Activated CD4-positive, alpha-beta memory T cell treated with anti-CD3 and anti-CD28 coated beads, Interleukin-2, amount 10 ng/mL, durations not matched to agents 7 days and 5 days (primary cell): ENCODE results near the gene SCAF4. TPM values are rescaled to one million over a fixed set of nuclear protein-coding genes. Genes with fewer than 3 reads are reported as not detected.
A peak's percentile ranks its signal among the peaks of the same experiment; 100 is the strongest.
"Not testable (repeated sequence)": the region's sequence is repeated elsewhere in the genome, so short reads cannot be mapped to it uniquely, and the experiment has no call there.

Source experiments
- CTCF ChIA-PET: fragments of 350-600 bp; sonication (Branson Sonifier 250); formaldehyde crosslinking; loops from one replicate; lab custom pipeline; 2021; ENCODE audit warnings: antibody characterized with exemption, inconsistent platforms; lab: Charles Lee
- POLR2A ChIA-PET: fragments of 350-600 bp; sonication (Branson Sonifier 250); formaldehyde crosslinking; loops from one replicate; lab custom pipeline; 2021; ENCODE audit warnings: antibody characterized with exemption; lab: Charles Lee
- DNase-seq: peaks from one replicate; pipeline ENCODE4 v3.0.0-alpha.2; 2020
- H3K27ac Mint-ChIP-seq: one replicate; pipeline ENCODE4 v1.8.0; 2021; ENCODE audit warnings: mild to moderate bottlenecking, mixed read lengths
- H3K27me3 Mint-ChIP-seq: one replicate; pipeline ENCODE4 v1.8.0; 2021; ENCODE audit warnings: mixed read lengths
- H3K36me3 Mint-ChIP-seq: one replicate; pipeline ENCODE4 v1.8.0; 2021; ENCODE audit warnings: low read depth, mixed read lengths
- H3K4me1 Mint-ChIP-seq: one replicate; pipeline ENCODE4 v1.8.0; 2021; ENCODE audit warnings: mixed read lengths
- H3K4me3 Mint-ChIP-seq: one replicate; pipeline ENCODE4 v1.8.0; 2021; ENCODE audit warnings: mild to moderate bottlenecking, mixed read lengths
- H3K9me3 Mint-ChIP-seq: one replicate; pipeline ENCODE4 v1.8.0; 2021; ENCODE audit warnings: mixed read lengths
- total RNA-seq, 2 experiments: library from RNA; stranded (reverse); gene quantifications; one replicate each; pipeline ENCODE4 v1.2.3, GENCODE V29; 2021

SCAF4 gene, protein sequence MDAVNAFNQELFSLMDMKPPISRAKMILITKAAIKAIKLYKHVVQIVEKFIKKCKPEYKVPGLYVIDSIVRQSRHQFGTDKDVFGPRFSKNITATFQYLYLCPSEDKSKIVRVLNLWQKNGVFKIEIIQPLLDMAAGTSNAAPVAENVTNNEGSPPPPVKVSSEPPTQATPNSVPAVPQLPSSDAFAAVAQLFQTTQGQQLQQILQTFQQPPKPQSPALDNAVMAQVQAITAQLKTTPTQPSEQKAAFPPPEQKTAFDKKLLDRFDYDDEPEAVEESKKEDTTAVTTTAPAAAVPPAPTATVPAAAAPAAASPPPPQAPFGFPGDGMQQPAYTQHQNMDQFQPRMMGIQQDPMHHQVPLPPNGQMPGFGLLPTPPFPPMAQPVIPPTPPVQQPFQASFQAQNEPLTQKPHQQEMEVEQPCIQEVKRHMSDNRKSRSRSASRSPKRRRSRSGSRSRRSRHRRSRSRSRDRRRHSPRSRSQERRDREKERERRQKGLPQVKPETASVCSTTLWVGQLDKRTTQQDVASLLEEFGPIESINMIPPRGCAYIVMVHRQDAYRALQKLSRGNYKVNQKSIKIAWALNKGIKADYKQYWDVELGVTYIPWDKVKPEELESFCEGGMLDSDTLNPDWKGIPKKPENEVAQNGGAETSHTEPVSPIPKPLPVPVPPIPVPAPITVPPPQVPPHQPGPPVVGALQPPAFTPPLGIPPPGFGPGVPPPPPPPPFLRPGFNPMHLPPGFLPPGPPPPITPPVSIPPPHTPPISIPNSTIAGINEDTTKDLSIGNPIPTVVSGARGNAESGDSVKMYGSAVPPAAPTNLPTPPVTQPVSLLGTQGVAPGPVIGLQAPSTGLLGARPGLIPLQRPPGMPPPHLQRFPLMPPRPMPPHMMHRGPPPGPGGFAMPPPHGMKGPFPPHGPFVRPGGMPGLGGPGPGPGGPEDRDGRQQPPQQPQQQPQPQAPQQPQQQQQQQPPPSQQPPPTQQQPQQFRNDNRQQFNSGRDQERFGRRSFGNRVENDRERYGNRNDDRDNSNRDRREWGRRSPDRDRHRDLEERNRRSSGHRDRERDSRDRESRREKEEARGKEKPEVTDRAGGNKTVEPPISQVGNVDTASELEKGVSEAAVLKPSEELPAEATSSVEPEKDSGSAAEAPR
- 10 to 100 TPM; 49.0 to 49.3 TPM for total RNA-seq

GRCh38 chr21:31731857-31732596 is at the start of gene SCAF4:
Gene SCAF4 (minus strand): TSS chr21:31732118. CDS start chr21:31731692, 426 bp downstream.
- Mint-ChIP-seq H3K9me3 (no peaks in the 10 kb centered on the region), H3K4me3 (peak within 1 kb of the TSS; percentile 83), H3K27ac (peak within 1 kb of the TSS; percentile 74), H3K36me3 (peaks cover 4% of the 10 kb centered on the region), H3K4me1 (peaks cover 4% of the 10 kb centered on the region), H3K27me3 (peaks cover 4% of the 10 kb centered on the region)
- POLR2A ChIA-PET = interaction anchor here (0.6 to 1.2 kb wide), 6 partner anchors 11 to 1043 kb away, joined by 3 to 5 read pairs (median 4); no protein-coding TSS in a partner anchor
- CTCF ChIA-PET = no interaction called here
- peak; percentile 85 for DNase-seq

DNA sequence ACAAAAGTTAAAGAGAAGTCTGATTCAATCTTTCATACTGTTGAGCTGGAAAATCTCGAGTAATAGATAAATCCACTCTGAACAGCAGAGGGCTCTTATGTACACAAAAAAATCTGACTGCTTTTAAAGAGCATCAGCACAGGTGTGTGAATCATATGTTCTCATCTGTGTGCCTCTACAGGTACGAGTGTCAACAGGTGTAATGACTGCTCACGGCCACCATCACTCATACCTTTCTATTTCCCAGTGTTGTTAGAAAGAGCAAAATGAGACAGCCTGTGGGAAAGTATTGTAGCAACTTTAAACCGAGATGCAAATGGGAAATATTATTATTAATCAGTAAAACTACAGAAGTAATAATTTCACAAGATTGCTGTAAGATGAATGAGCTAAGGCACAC is 49.0 kb upstream of the SCAF4 start:
- peaks cover 6% of the 10 kb centered on the region for H3K27me3 Mint-ChIP-seq
- ChIA-PET CTCF (no interaction called here), POLR2A (no interaction called here)
- no peaks in the 10 kb centered on the region for H3K36me3 Mint-ChIP-seq
- DNase-seq = no peak
- no peak overlapping the region for H3K27ac Mint-ChIP-seq
- no peaks in the 10 kb centered on the region for H3K4me1 Mint-ChIP-seq
- no peak overlapping the region for H3K4me3 Mint-ChIP-seq
- H3K9me3 Mint-ChIP-seq = no peaks in the 10 kb centered on the region

DNA sequence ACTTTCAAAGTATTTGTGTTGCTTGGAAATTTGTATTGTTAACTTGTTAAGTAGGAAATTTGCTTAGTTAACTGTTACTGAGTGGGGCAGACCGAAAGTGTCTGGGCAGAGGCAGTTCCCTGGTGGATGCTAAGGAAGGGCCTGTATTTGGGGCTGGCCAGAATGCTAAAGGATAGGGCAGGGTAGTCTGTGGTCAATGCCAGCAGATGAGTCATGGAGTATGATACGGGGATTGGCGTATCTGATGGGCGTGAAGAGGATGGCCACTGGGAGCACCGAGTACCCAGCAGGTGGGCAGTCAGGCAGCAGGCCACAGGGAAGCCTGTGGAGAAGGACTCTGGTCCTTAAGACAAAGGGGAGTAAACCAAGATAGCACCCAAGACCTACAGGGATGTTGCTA is 46.6 kb upstream of the SCAF4 start:
- H3K27ac Mint-ChIP-seq = no peak overlapping the region
- CTCF ChIA-PET = no interaction called here
- POLR2A ChIA-PET = no interaction called here
- H3K9me3 Mint-ChIP-seq = no peaks in the 10 kb centered on the region
- no peaks in the 10 kb centered on the region for H3K4me1 Mint-ChIP-seq
- no peak for DNase-seq
- no peaks in the 10 kb centered on the region for H3K36me3 Mint-ChIP-seq
- H3K27me3 Mint-ChIP-seq = peaks cover 6% of the 10 kb centered on the region
- no peak overlapping the region for H3K4me3 Mint-ChIP-seq

DNA sequence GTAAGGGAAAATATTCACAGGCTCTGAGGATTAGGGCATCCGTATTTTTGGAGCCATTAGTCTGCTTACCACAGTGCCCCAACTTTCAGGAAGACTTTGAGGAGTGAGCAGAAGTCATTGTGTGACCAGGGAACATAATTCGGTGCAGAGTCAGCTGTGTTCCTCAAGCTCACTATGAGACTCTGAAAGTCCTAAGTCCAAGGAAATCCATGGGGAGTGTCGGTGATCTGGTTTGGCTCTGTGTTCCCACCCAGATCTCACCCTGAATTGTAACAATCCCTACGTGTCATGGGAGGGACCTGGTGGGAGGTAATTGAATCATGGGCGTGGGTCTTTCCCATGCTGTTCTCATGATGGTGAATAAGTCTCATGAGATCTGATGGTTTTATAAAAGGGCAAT is 45.9 kb upstream of the SCAF4 start:
- Mint-ChIP-seq H3K4me1 (no peaks in the 10 kb centered on the region), H3K9me3 (no peaks in the 10 kb centered on the region), H3K27ac (no peak overlapping the region), H3K4me3 (no peak overlapping the region), H3K27me3 (peaks cover 6% of the 10 kb centered on the region), H3K36me3 (no peaks in the 10 kb centered on the region)
- no peak for DNase-seq
- ChIA-PET POLR2A (no interaction called here), CTCF (no interaction called here)

- Mint-ChIP-seq H3K4me3 (no peak overlapping the region), H3K27ac (no peak overlapping the region), H3K4me1 (no peaks in the 10 kb centered on the region), H3K27me3 (peaks cover 2% of the 10 kb centered on the region), H3K36me3 (no peaks in the 10 kb centered on the region), H3K9me3 (no peaks in the 10 kb centered on the region)
- POLR2A ChIA-PET = no interaction called here
- no peak for DNase-seq
- CTCF ChIA-PET = no interaction called here
Measured at GRCh38 chr21:31774031-31774430, 42.1 kb upstream of the SCAF4 start.

DNA sequence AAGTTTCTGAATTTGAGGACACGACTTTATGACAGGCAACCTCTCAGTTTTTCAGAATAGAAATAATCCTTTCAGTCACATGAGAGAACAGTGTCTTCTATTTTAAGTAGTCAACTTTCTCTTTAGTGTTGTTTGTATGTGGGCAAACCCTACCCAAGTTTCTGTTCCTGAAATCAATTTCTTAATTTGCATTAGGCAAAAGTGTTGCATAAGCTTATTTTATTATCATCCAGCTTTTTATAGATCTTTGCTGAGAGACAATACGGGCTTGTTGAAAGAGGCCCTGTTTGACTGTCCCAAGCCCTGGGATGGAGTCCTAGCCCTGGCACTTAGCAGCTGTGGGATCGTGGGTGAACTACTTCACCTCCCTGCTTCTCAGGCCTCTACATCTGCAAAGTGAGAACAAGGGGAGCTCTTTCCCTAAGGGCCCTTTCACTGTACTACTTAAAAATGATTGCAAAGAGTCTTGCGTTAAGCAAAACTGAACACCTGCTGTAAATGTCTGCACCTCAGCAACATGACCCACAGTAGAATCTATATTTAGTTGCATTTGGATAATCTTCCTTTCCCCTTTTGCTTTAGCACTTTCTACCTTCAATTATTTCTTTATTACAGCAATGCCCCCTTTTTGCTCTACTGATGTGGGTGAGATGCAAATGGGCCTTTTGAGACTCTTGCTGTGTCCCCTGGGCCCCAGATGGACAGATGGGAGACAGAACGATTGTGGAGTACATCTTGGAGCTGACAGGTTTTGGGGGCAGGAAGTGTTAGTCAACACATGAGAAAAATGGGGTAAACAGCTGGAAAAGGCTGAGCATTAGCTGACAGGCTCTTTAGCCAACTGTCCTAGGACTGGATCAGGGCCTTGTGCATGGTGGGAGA is 41.0 kb upstream of the SCAF4 start:
- peaks cover 2% of the 10 kb centered on the region for H3K27me3 Mint-ChIP-seq
- H3K27ac Mint-ChIP-seq = no peak overlapping the region
- no peaks in the 10 kb centered on the region for H3K9me3 Mint-ChIP-seq
- H3K4me3 Mint-ChIP-seq = no peak overlapping the region
- ChIA-PET POLR2A (no interaction called here), CTCF (no interaction called here)
- no peaks in the 10 kb centered on the region for H3K36me3 Mint-ChIP-seq
- H3K4me1 Mint-ChIP-seq = no peaks in the 10 kb centered on the region
- DNase-seq = no peak

DNA sequence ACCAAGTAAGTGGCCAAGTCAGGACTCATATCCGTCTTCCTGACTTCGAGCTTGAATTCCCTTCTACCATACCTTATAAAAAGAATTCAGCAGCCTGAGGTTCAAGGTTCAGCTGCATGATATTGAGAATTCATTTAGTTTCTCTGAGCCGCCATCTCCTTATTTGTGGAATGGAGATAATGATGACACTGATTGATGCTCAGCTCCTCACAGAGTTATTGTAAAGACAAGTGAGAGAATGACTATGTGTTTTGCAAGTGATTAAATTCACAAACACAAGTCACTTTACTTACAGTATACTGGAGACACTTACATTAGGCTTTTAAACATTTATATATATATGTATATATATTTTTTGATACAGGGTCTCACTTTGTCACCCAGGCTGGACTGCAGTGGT is 39.8 kb upstream of the SCAF4 start:
- H3K4me3 Mint-ChIP-seq = no peak overlapping the region
- POLR2A ChIA-PET = no interaction called here
- no peaks in the 10 kb centered on the region for H3K27me3 Mint-ChIP-seq
- H3K27ac Mint-ChIP-seq = no peak overlapping the region
- no peaks in the 10 kb centered on the region for H3K4me1 Mint-ChIP-seq
- DNase-seq = no peak
- CTCF ChIA-PET = no interaction called here
- H3K9me3 Mint-ChIP-seq = no peaks in the 10 kb centered on the region
- no peaks in the 10 kb centered on the region for H3K36me3 Mint-ChIP-seq

DNA sequence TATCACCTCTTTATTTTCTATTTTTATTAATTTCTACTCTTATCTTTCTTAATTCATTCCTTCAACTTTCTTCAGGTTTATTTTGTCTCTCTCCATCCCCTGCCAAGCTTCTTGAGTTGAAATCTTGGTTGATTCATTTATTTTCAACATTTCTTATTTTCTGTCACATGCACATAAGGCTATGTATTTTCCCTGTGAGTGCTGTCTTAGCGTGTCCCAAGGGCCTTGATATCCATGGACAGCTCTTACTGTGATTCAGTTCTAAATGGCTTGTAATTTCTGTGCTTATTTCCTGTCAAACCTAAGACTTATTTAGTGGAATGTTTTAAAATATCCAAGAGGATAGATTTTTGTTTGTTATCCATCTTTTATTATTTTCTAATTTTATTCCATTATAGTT is 36.8 kb upstream of the SCAF4 start:
- no peak overlapping the region for H3K27ac Mint-ChIP-seq

DNA sequence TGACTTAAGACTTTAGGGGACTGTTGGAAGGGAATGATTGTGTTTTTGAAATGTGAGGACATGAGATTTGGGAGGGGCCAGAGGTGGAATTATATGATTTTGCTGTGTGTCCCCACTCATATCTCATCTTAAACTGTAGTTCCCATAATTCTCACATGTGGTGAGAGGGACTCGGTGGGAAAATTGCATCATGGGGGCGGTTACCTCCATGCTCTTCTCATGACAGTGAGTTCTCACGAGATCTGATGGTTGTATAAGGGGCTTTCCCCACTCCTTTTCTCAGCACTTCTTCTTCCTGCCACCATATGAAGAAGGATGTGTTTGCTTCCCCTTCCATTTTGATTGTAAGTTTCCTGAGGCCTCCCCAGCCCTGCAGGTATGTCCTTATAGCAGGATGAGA is 35.0 kb upstream of the SCAF4 start:
- ChIA-PET POLR2A (no interaction called here), CTCF (no interaction called here)
- Mint-ChIP-seq H3K9me3 (no peaks in the 10 kb centered on the region), H3K4me1 (no peaks in the 10 kb centered on the region), H3K27ac (no peak overlapping the region), H3K4me3 (no peak overlapping the region), H3K36me3 (no peaks in the 10 kb centered on the region), H3K27me3 (peaks cover 1% of the 10 kb centered on the region)
- DNase-seq = no peak

More for the DNA sequence above, 36.8 kb upstream of the SCAF4 start:
- DNase-seq = no peak
- Mint-ChIP-seq H3K4me3 (no peak overlapping the region), H3K4me1 (no peaks in the 10 kb centered on the region), H3K9me3 (no peaks in the 10 kb centered on the region), H3K27me3 (no peaks in the 10 kb centered on the region), H3K36me3 (no peaks in the 10 kb centered on the region)
- ChIA-PET CTCF (no interaction called here), POLR2A (no interaction called here)

- POLR2A ChIA-PET, H3K4me1 Mint-ChIP-seq, H3K27ac Mint-ChIP-seq, H3K4me3 Mint-ChIP-seq, DNase-seq, H3K36me3 Mint-ChIP-seq, H3K27me3 Mint-ChIP-seq, CTCF ChIA-PET, H3K9me3 Mint-ChIP-seq: not testable (repeated sequence)
Measured at GRCh38 chr21:31765850-31766249, 33.9 kb upstream of the SCAF4 start.

GRCh38 chr21:31760931-31761330 is 29.0 kb upstream of the SCAF4 start:
- ChIA-PET POLR2A (no interaction called here), CTCF (no interaction called here)
- Mint-ChIP-seq H3K9me3 (no peaks in the 10 kb centered on the region), H3K4me1 (no peaks in the 10 kb centered on the region), H3K36me3 (no peaks in the 10 kb centered on the region), H3K27me3 (peaks cover 7% of the 10 kb centered on the region), H3K27ac (no peak overlapping the region), H3K4me3 (no peak overlapping the region)
- no peak for DNase-seq

DNA sequence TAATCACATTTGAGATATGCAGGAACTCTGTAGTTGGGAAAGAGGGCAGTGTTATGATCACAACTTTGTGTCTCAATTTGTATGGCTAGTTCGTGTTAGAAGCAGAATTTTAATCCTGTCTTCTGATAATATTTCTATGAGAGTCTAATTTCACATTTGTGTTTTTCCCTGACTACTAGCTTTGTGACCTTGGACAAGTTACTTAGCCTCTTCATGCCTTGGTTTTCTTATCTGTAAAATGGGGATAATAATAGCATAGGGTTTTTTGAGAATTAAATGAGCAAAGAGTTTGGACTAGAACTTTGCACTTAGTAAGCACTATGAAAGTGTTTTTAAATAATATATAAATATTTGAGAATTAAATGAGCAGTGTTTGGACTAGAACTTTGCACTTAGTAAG is 24.9 kb upstream of the SCAF4 start:
- H3K4me1 Mint-ChIP-seq = no peaks in the 10 kb centered on the region
- no peaks in the 10 kb centered on the region for H3K36me3 Mint-ChIP-seq
- CTCF ChIA-PET = no interaction called here
- H3K27ac Mint-ChIP-seq = no peak overlapping the region
- H3K9me3 Mint-ChIP-seq = no peaks in the 10 kb centered on the region
- POLR2A ChIA-PET = no interaction called here
- peaks cover 4% of the 10 kb centered on the region for H3K27me3 Mint-ChIP-seq
- H3K4me3 Mint-ChIP-seq = no peak overlapping the region
- DNase-seq = no peak
